ENCODE measurements around the gene FOXN4. TPM values are rescaled to one million over a fixed set of nuclear protein-coding genes. Genes with fewer than 3 reads are reported as not detected.

Gene FOXN4
- total and polyA plus RNA-seq, 4 donors: 0.04 to 0.26 (median 0.15) TPM

- Histone ChIP-seq H3K4me1 (ENCODE audit: control insufficient read depth in 5 of 5, insufficient read depth in 5 of 5, low read length in 5 of 5) (peaks cover 0 to 12% (median 4%) of the 10 kb centered on the region in 5 donors), H3K36me3 (ENCODE audit: control insufficient read depth in 4 of 4, insufficient read depth in 4 of 4, low read length in 4 of 4) (no peaks in the 10 kb centered on the region), H3K27ac (ENCODE audit: low read depth in 1 of 2, low read length in 1 of 2) (no peak overlapping the region), H3K9me3 (ENCODE audit: control insufficient read depth in 4 of 4, insufficient read depth in 3 of 4, low read length in 3 of 4) (no peaks in the 10 kb centered on the region), H3K9ac (ENCODE audit: insufficient read depth in 1 of 2, low read length in 2 of 2) (no peak overlapping the region), H3K27me3 (ENCODE audit: control insufficient read depth in 3 of 3, insufficient read depth in 3 of 3, low read length in 2 of 3) (no peaks in the 10 kb centered on the region), H3K4me3 (no peak overlapping the region)
- no peak for ATAC-seq (ENCODE audit: insufficient read depth, low FRiP score)
- no peak for TF ChIP-seq CTCF (IDR thresholded peaks at IDR 0.05; ENCODE audit: control extremely low read depth, extremely low read depth)
- no peak for DNase-seq
- WGBS, 2 donors: 82 to 91% methylated on average over 14 to 16 of the region's 16 CpGs
Observed at GRCh38 chr12:109287811-109288469, 21.1 kb downstream of the FOXN4 start.

- ATAC-seq (ENCODE audit: insufficient read depth, low FRiP score): no peak
- no peaks in the 10 kb centered on the region for H3K36me3 ChIP-seq (ENCODE audit: control insufficient read depth in 4 of 4, insufficient read depth in 4 of 4, low read length in 4 of 4)
- DNase-seq: no peak
- H3K9ac ChIP-seq (ENCODE audit: insufficient read depth in 1 of 2, low read length in 2 of 2): no peak overlapping the region
- H3K9me3 ChIP-seq (ENCODE audit: control insufficient read depth in 4 of 4, insufficient read depth in 3 of 4, low read length in 3 of 4): no peaks in the 10 kb centered on the region
- H3K4me3 ChIP-seq: no peak overlapping the region
- WGBS, 2 donors: 81 to 85% methylated on average over 7 of the region's 7 CpGs
- H3K4me1 ChIP-seq (ENCODE audit: control insufficient read depth in 5 of 5, insufficient read depth in 5 of 5, low read length in 5 of 5): peaks cover 0 to 12% (median 4%) of the 10 kb centered on the region in 5 donors
- no peaks in the 10 kb centered on the region for H3K27me3 ChIP-seq (ENCODE audit: control insufficient read depth in 3 of 3, insufficient read depth in 3 of 3, low read length in 2 of 3)
- H3K27ac ChIP-seq (ENCODE audit: low read depth in 1 of 2, low read length in 1 of 2): no peak overlapping the region
- TF ChIP-seq CTCF (IDR thresholded peaks at IDR 0.05; ENCODE audit: control extremely low read depth, extremely low read depth): no peak
Observed at GRCh38 chr12:109287181-109287580, 21.9 kb downstream of the FOXN4 start.

- ATAC-seq (ENCODE audit: insufficient read depth, low FRiP score) (no peak), DNase-seq (no peak)
- H3K4me1 ChIP-seq (ENCODE audit: control insufficient read depth in 5 of 5, insufficient read depth in 5 of 5, low read length in 5 of 5): peaks cover 0 to 9% (median 0%) of the 10 kb centered on the region in 5 donors
- no peak for TF ChIP-seq CTCF (IDR thresholded peaks at IDR 0.05; ENCODE audit: control extremely low read depth, extremely low read depth)
- no peaks in the 10 kb centered on the region for H3K9me3 ChIP-seq (ENCODE audit: control insufficient read depth in 4 of 4, insufficient read depth in 3 of 4, low read length in 3 of 4)
- no peaks in the 10 kb centered on the region for H3K36me3 ChIP-seq (ENCODE audit: control insufficient read depth in 4 of 4, insufficient read depth in 4 of 4, low read length in 4 of 4)
- no peak overlapping the region for H3K27ac ChIP-seq (ENCODE audit: low read depth in 1 of 2, low read length in 1 of 2)
- H3K27me3 ChIP-seq (ENCODE audit: control insufficient read depth in 3 of 3, insufficient read depth in 3 of 3, low read length in 2 of 3): no peaks in the 10 kb centered on the region
- H3K4me3 ChIP-seq: no peak overlapping the region
- no peak overlapping the region for H3K9ac ChIP-seq (ENCODE audit: insufficient read depth in 1 of 2, low read length in 2 of 2)
- 82 to 87% methylated on average over 4 of the region's 4 CpGs for WGBS, 2 donors
Observed at GRCh38 chr12:109286652-109287051, 22.4 kb downstream of the FOXN4 start.

- H3K9me3 ChIP-seq (ENCODE audit: control insufficient read depth in 4 of 4, insufficient read depth in 3 of 4, low read length in 3 of 4): no peaks in the 10 kb centered on the region
- H3K27me3 ChIP-seq (ENCODE audit: control insufficient read depth in 3 of 3, insufficient read depth in 3 of 3, low read length in 2 of 3): no peaks in the 10 kb centered on the region
- H3K4me1 ChIP-seq (ENCODE audit: control insufficient read depth in 5 of 5, insufficient read depth in 5 of 5, low read length in 5 of 5): peaks cover 0 to 5% (median 0%) of the 10 kb centered on the region in 5 donors
- H3K27ac ChIP-seq (ENCODE audit: low read depth in 1 of 2, low read length in 1 of 2): no peak overlapping the region
- no peak for TF ChIP-seq CTCF (IDR thresholded peaks at IDR 0.05; ENCODE audit: control extremely low read depth, extremely low read depth)
- ATAC-seq (ENCODE audit: insufficient read depth, low FRiP score) (no peak), DNase-seq (no peak)
- no peak overlapping the region for H3K9ac ChIP-seq (ENCODE audit: insufficient read depth in 1 of 2, low read length in 2 of 2)
- no peak overlapping the region for H3K4me3 ChIP-seq
- no peaks in the 10 kb centered on the region for H3K36me3 ChIP-seq (ENCODE audit: control insufficient read depth in 4 of 4, insufficient read depth in 4 of 4, low read length in 4 of 4)
Observed at GRCh38 chr12:109286252-109286651, 22.8 kb downstream of the FOXN4 start.

All from lung (tissue), 12 donors.